Stimulated activated CD4-positive, alpha-beta T cell treated with anti-CD3 and anti-CD28 coated beads, TNF-alpha, amount 100 ng/mL, for 1 hour (primary cell): ENCODE data around the gene GPC3.
"Not testable (repeated sequence)": the region's sequence is repeated elsewhere in the genome, so short reads cannot be mapped to it uniquely, and the experiment has no call there.

Experiments
- DNase-seq, 3 donors: peaks; one replicate each; pipeline ENCODE4 v3.0.0-alpha.2; 2020; ENCODE audit warnings: low read depth in 3 of 3, low spot score in 1 of 3

The GPC3 gene

GRCh38 chrX:133985164-133985966, at the start of gene GPC3:
GPC3 (minus strand) TSS chrX:133985594.
- DNase-seq = peak in 1 of 3 donors; percentile 21

DNA sequence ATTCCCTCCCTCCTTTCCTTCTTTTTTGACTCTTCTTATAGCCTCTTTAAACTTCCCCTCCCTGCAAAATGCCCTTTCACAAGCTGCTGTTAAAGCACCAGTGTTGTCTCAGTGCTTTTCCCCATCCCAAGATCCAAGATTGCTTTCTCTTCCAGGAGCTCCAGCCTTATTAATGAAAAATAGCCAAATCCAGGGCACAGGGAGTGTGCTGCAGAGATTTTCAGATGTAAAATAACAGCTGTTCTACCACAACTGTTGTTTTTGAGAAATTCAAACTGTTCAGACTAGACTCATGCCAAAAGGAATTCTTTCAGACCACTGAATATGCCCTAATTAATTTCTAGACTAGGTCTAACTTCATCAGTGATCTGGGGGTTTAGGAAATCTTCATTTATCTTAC, 47.0 kb upstream of the GPC3 start:
- no peak for DNase-seq

DNA sequence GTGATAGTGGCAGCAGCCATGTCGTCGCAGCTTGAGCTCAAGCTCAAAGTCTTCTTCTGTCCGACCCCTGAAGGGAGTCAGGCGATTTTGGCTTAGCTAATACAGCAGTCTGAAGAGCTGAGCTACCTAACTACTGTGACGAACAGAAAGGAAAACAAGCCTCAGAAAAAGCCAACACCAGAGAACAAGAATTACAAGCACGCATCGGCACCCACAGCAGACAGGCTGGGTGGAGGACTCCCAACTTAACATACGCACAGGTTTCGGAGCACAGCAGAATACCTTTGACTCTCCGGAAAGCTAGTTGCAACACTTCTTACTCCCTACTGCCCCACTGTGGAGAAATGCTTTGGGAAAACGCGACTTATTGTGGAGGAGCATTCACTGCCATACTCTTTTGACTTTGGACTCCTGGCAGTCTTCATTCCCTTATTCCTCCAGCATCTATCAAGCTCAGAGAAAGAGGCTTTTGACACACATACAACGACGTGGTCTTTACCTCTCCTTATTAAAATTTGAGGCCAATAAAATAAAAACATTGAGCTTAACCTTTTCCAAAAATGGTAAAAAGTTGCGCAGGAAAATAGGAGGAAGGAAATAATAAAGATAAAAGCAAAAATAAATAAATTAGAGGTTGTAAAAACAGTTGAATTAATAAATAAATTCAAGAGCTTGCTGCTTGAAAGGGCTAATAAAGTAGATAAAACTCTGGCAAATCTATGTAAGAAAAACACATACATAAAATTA, 41.3 kb upstream of the GPC3 start:
- no peak for DNase-seq

DNA sequence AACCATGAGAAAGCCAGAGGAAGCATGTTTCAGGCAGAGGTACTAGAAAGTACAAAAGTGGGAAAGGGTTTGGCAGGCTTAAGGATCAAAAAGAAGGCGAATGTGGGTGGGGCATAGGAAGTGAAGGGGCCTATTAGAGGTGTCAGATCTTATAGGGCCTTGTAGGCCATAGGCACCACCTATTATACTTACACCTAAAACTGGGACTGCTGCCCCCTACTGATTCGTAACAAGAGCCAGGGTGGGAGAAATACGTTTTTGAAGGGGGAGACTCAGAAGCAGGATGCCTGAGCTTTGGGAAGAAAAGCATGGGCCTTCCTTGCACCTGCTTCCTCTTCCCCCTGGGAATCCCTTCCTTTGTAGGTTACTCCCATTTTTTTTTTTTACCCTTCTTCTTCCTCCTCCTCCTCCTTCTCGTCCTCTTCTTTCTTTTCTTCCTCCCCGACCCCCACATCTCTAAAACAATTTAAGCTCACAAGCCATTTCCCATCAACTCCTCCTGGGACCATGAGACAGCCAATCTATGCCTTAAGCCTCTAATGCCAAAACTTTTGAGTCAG, 40.7 kb upstream of the GPC3 start:
- DNase-seq = no peak

- no peak for DNase-seq
These were observed 39.4 kb upstream of the GPC3 start for GRCh38 chrX:134024686-134025377.

- DNase-seq = no peak
These were observed 38.5 kb upstream of the GPC3 start for GRCh38 chrX:134023851-134024281.

- DNase-seq = no peak
These were observed 35.5 kb upstream of the GPC3 start for GRCh38 chrX:134020910-134021309.

DNA sequence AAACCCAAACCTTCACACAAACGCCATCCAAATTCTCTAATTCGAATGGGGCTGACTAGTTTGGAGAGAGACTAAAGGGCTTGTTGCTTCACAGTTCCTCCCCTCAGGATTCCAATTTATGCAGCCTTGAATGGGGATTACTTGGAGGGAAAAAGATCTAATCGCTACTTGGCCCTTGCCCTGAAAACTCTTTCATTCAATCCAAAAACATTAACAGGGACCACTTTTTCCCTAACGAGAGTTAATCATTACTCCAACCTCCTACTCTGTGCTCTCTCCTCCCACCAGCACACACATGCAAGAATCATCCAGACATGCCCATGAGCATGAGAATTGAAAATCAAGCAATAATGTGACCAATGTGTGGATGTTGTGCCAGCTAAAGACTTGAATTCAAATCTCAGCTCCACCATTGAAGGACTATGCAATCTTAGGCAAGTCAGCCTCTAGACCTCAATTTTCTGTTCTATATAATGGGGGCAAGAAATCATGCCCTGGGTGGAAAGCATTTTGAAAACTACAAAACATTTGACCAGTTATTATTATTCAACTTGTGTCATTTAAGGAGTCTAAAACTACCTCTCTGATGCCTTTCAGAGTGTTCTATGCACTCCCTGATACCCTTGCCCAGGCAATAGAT, 34.3 kb upstream of the GPC3 start:
- DNase-seq = no peak

- not testable (repeated sequence) for DNase-seq
These were observed 30.9 kb upstream of the GPC3 start for GRCh38 chrX:134016309-134016708.

- not testable (repeated sequence) for DNase-seq
These were observed 30.1 kb upstream of the GPC3 start for GRCh38 chrX:134015510-134015909.

DNA sequence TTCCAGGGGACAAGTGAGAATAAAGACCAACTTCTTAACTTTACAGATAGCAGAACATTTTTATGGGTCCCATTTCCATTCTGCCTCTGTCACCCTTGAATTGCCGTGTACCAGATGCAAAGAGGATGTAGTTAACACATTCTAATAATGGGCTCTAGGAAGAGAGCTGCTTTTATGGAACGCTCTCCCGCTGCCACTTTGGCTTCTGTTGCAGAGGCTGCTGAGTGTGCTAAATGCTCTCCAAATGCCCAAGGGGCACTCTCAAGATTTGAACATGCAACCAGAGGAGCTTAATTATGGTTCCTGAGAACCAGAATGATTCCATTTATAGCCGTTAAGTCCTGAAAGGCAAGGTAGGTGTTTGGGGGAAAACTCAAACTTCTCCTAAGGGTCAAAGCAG, 28.1 kb upstream of the GPC3 start:
- DNase-seq = no peak

DNA sequence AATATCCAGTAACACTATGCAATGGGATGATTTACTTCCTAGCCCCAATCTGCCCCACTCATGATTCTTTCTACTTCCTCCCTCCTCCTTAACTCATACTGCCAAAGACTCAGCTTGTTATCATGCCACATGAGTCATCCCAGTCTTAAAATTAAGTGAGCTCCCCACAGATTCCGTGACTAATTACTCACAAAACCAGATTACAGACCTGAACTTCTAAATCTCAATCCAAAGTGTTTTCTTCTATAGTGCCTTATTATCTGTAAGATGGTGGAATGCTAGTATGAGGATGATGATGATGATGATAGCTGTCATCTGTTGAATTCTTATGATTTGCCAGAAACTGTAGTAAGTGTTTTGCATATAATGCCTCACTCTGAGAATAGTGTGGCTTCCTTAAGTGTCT, 27.7 kb upstream of the GPC3 start:
- DNase-seq = no peak

DNA sequence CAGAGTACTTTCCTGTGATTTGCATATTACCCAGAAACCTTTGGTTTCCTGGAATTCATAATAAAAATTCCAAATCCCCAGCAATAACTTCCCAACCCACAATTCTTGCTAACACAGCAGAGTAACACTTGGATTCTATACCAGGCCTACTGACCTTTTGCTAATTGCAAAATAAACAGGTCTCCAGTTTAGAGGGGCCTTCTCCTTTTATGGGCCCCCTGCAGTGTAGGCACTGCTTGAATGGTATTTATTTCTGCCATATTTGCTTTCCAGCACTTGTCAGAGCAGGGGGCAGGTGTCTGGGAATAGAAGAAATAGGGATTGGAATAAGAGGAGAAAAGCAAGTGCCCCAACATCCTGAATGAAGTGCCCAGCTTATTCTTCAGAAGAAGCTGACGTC, 25.3 kb upstream of the GPC3 start:
- DNase-seq = no peak

DNA sequence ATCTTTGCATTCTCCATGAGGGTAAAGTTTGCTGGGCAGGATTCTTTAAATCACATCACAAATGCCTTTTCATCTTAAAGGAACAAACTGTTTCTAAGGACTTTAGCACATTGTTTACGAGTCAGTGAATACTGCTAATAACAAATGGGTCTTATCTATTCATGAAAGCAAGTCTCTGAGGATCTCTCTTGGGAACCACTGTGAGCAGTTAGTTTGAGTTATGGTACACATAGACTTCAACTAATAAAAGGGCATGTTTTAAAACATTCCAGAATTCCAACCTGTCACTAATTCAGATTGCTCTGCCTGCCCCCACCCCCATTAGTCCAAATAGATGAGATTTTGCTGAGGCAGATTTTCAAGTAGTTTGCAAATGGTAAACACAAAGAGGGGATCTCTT, 22.3 kb upstream of the GPC3 start:
- no peak for DNase-seq

DNA sequence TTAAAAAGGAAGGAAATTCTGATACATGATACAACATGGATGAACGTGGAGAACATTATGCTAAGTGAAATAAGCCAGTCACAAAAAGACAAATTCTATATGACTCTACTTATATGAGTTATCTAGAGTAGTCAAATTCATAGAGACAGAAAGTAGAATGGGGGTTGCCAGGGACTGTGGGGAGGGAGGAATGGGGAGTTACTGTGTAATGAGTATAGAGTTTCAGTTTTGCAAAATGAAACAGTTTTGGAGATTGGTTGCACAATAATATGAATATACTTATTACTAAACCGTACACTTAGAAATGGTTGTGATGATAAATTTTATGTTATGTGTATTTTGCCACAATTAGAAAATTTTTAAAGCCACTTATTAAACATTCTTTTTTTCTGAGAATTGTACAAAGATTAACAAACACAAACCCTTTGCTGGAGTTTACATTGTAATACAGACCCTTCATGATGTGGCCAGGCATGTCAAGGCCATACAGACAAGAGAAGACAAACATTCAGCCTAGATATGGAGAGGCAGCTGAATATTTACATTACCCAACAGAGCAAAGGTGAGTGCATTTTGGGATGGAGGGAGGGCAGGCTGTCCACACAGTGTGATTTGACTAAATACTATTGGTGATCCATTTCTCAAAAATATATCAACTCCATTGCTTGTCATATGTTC, 21.2 kb upstream of the GPC3 start:
- no peak for DNase-seq

GRCh38 chrX:134004084-134004483, 18.7 kb upstream of the GPC3 start:
- DNase-seq = no peak

GRCh38 chrX:134002921-134003615, 17.7 kb upstream of the GPC3 start:
- no peak for DNase-seq

GRCh38 chrX:134000260-134001245, 15.2 kb upstream of the GPC3 start:
- no peak for DNase-seq
